GM21515 (cell line): ENCODE results near the gene PROCA1.
A peak's percentile ranks its signal among the peaks of the same experiment; 100 is the strongest.
"Not testable (repeated sequence)": the region's sequence is repeated elsewhere in the genome, so short reads cannot be mapped to it uniquely, and the experiment has no call there.

Source experiments
- ATAC-seq: cut with Tn5 transposase; IDR thresholded peaks from one replicate; pipeline ENCODE4 v1.9.1; 2021; ENCODE audit not compliant: unreplicated experiment

Gene PROCA1

GRCh38 chr17:28725660-28726225 lies 14.1 kb upstream of the PROCA1 start:
- peak; percentile 2 for ATAC-seq

GRCh38 chr17:28725166-28725659 lies 13.5 kb upstream of the PROCA1 start:
- ATAC-seq = no peak

- ATAC-seq = no peak
These were observed 12.9 kb upstream of the PROCA1 start for GRCh38 chr17:28724500-28725165.

- ATAC-seq = not testable (repeated sequence)
These were observed 12.3 kb upstream of the PROCA1 start for GRCh38 chr17:28723836-28724499.

GRCh38 chr17:28723159-28723835 lies 11.6 kb upstream of the PROCA1 start:
- ATAC-seq = no peak

GRCh38 chr17:28722417-28723158 lies 10.9 kb upstream of the PROCA1 start:
- ATAC-seq = no peak

GRCh38 chr17:28720997-28721329 lies 9.3 kb upstream of the PROCA1 start:
- ATAC-seq = not testable (repeated sequence)

GRCh38 chr17:28720247-28720996 lies 8.7 kb upstream of the PROCA1 start:
- ATAC-seq = no peak

- ATAC-seq = peak; percentile 0
These were observed 7.3 kb upstream of the PROCA1 start for GRCh38 chr17:28719021-28719433.

- no peak for ATAC-seq
These were observed 6.8 kb upstream of the PROCA1 start for GRCh38 chr17:28718333-28719020.

- no peak for ATAC-seq
These were observed 6.1 kb upstream of the PROCA1 start, which contains the start of gene RAB34 for GRCh38 chr17:28717578-28718332. RAB34 (minus strand) TSS chr17:28717868; CDS start chr17:28717266, 602 bp downstream.

- no peak for ATAC-seq
These were observed 5.3 kb upstream of the PROCA1 start for GRCh38 chr17:28716740-28717577.

- no peak for ATAC-seq
These were observed 3.5 kb upstream of the PROCA1 start for GRCh38 chr17:28715217-28715616.

- ATAC-seq = no peak
These were observed 2.6 kb upstream of the PROCA1 start for GRCh38 chr17:28714281-28714680.

GRCh38 chr17:28712705-28713415 lies 1.2 kb upstream of the PROCA1 start:
- ATAC-seq = no peak

GRCh38 chr17:28712032-28712704 lies 480 bp upstream of the PROCA1 start:
- ATAC-seq = no peak
